Pancreas (tissue), 10 donors: Measurements from ENCODE around the gene HS6ST2. TPM values are rescaled to one million over a fixed set of nuclear protein-coding genes. Genes with fewer than 3 reads are reported as not detected.

Experiments
- ATAC-seq, 4 donors: fragments of 200-7000 bp; cut with Tn5 transposase; one replicate each; pipeline versions ENCODE4 v1.8.0 to v1.9.1; 2020; ENCODE audit warnings: mild to moderate bottlenecking in 4 of 4, moderate library complexity in 4 of 4
- DNase-seq, 6 donors: peaks; one replicate each; pipeline ENCODE4 v3.0.0-alpha.2; 2020
- FAIRE-seq: peaks from 2 replicates; lab custom pipeline; 2012; peaks lifted over from hg19 to GRCh38; lab: Jason Lieb, UNC
- H3K27ac ChIP-seq, 4 donors: fragments of 200-600 bp; sonication (generic); 1 replicate in 3 of 4; 2 replicates in 1 of 4; pipeline versions ENCODE4 v1.5.0 to v1.8.0; 2020
- H3K27me3 ChIP-seq, 4 donors: fragments of 200-600 bp; one replicate each; pipeline ENCODE4 v1.8.0; 2021
- H3K36me3 ChIP-seq, 3 donors: fragments of 200-600 bp; sonication (generic) in 1 of 3; one replicate each; pipeline versions ENCODE4 v1.5.0 to v1.8.0; 2020 to 2021
- H3K4me1 ChIP-seq, 3 donors: fragments of 200-600 bp; one replicate each; pipeline ENCODE4 v1.8.0; 2021
- H3K4me3 ChIP-seq, 4 donors: fragments of 200-600 bp; sonication (generic) in 2 of 4; one replicate each; pipeline versions ENCODE4 v1.5.0 to v1.8.0; 2020 to 2021
- H3K9me3 ChIP-seq, 4 donors: fragments of 200-600 bp; one replicate each; pipeline ENCODE4 v1.8.0; 2021
- WGBS, 2 donors: extraction: QIAGEN DNeasy Blood & Tissue Kit; methylation state at CpG; one replicate each; pipeline ENCODE4 v1.1.7; 2013; 5-methylcytosine and 5-hydroxymethylcytosine counted together
- intact Hi-C, 3 donors: fragments of 100-400 bp; cut with DNase I; formaldehyde crosslinking; loops; one replicate each; pipeline versions ENCODE4 v1.11.1 to v1.14.2; 2022
- polyA plus RNA-seq, 2 donors: library from polyadenylated mRNA; stranded (reverse); fragments of 200-250 nt; gene quantifications; one replicate each; pipeline ENCODE4 v1.2.3, GENCODE V29; 2013
- total RNA-seq, 6 donors: library from RNA; stranded (reverse); fragmentation: NEBNext Ultra II Directional in 4 of 6; extraction: Animal tissue kit (Norgen Biotek cat#: 25700) in 4 of 6; gene quantifications; one replicate each; pipeline versions ENCODE4 v1.2.1 to v1.2.4, GENCODE V29; 2021 to 2023
- TF ChIP-seq, protein P1 (sequence below), 4 donors: fragments of 200-600 bp; sonication (generic) in 3 of 4; IDR thresholded peaks; one replicate each; pipeline versions ENCODE4 v1.5.0 to v1.8.0; 2021; ENCODE audit warnings: antibody characterized with exemption in 4 of 4
- donor health status: healthy with polysubstance abuse.
- donor health status: DM: no; HTN: no; CAD: no; lungs with moderate emphysema.
- donor health status: DM: no; HTN: no; CAD: no.
- donor health status: control.
- donor health status: control.
- donor health status: Bipolar disorder and iron deficiency.
- donor health status: DM: yes; HTN: yes; CAD: no.
- donor health status: DM: no; HTN: no; CAD: no.
- donor health status: DM: no; HTN: no; CAD: no.
- donor health status: DM: yes; HTN: yes; CAD: no.

HS6ST2 gene
- total and polyA plus RNA-seq, 8 donors, result 0.72 to 5.9 (median 3.4) TPM

DNA sequence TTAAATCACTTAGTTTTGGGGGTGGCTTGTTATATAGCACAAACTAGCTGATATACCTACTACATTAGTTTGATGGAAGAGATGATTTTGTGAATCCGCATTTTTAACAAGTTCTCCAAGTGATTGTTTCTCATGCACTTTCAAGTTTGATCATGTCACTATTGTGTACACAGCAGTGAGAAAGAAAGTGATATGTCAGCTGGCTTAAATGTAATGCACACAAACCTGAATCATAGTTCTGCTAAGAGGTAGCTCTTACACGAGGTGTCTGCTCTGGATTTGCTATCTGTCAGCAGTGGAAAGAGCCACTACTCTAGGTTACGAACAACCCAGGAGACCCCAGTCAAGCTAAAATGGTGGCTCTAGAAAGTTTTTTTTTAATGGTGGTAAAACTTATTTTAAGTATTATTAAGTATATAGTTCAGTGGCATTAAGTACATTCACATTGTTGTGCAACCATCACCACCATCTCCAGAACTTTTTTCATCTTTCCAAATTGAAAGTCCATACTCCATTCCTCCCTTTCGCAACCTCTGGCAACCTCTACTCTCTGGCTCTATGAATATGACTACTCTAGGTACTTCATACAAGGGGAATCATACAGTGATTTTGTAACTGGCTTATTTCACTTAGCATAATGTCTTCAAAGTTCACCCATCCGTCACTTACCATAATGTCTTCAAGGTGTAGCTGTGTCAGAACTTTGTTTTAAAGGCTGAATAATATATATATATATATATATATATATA lies 147.3 kb downstream of the HS6ST2 start:
- peaks cover 0 to 4% (median 2%) of the 10 kb centered on the region in 4 donors for H3K27me3 ChIP-seq
- intact Hi-C loops, result no loop called here
- TF ChIP-seq, protein P1, sequence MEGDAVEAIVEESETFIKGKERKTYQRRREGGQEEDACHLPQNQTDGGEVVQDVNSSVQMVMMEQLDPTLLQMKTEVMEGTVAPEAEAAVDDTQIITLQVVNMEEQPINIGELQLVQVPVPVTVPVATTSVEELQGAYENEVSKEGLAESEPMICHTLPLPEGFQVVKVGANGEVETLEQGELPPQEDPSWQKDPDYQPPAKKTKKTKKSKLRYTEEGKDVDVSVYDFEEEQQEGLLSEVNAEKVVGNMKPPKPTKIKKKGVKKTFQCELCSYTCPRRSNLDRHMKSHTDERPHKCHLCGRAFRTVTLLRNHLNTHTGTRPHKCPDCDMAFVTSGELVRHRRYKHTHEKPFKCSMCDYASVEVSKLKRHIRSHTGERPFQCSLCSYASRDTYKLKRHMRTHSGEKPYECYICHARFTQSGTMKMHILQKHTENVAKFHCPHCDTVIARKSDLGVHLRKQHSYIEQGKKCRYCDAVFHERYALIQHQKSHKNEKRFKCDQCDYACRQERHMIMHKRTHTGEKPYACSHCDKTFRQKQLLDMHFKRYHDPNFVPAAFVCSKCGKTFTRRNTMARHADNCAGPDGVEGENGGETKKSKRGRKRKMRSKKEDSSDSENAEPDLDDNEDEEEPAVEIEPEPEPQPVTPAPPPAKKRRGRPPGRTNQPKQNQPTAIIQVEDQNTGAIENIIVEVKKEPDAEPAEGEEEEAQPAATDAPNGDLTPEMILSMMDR (IDR thresholded peaks at IDR 0.05), result no peak
- FAIRE-seq (no peak), DNase-seq (no peak), ATAC-seq (no peak)
- H3K4me3 ChIP-seq, result no peak overlapping the region
- WGBS, 2 donors, result 78 to 82% methylated on average over 5 of the region's 5 CpGs
- no peak overlapping the region for H3K27ac ChIP-seq
- H3K9me3 ChIP-seq, result no peaks in the 10 kb centered on the region
- H3K4me1 ChIP-seq, result no peaks in the 10 kb centered on the region
- H3K36me3 ChIP-seq, result no peaks in the 10 kb centered on the region

DNA sequence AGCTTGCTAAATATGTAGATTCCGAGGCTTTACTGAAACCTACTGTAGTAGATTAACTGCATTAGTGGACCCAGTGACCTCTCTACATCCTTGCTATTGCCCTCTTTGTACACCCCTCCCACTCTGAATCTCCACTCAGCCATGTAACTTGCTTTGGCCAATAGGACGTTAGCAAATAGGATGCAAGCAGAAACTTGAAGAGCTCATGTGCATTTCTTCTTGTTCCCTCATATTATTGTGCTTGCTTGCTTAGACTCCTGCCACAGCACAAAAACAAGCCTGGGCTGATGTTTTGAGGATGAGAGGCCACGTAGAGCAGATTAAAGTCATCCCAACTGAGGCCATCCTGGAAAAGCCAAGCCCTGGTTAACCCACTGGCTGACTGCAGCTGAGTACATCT lies 147.9 kb downstream of the HS6ST2 start:
- DNase-seq (no peak), FAIRE-seq (no peak), ATAC-seq (no peak)
- Histone ChIP-seq H3K4me3 (no peak overlapping the region), H3K36me3 (no peaks in the 10 kb centered on the region), H3K4me1 (no peaks in the 10 kb centered on the region), H3K27ac (no peak overlapping the region), H3K9me3 (no peaks in the 10 kb centered on the region), H3K27me3 (peaks cover 0 to 4% (median 0%) of the 10 kb centered on the region in 4 donors)
- 54 to 72% methylated on average over 3 of the region's 3 CpGs for WGBS, 2 donors
- intact Hi-C loops, result no loop called here
- TF ChIP-seq, protein P1 (IDR thresholded peaks at IDR 0.05), result no peak

DNA sequence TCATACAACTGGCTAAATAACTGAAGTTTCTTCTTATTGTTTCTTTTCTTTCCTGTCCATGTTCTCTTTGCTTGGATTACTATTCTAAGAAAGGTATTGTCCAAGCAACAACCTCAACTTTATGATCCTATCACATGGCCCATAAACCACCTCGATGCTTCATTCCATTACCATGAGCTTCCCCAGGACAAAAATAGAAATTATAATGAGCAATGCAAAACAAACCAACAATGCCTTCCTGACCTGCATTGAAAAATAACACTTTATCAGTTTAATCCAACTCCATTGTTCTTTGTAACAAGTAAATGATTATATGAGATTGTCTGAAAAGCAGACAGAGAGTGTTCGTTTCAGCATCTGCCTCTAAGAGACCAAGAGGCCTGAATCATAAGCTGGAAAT lies 148.8 kb downstream of the HS6ST2 start:
- ATAC-seq (no peak), FAIRE-seq (no peak), DNase-seq (no peak)
- H3K27me3 ChIP-seq, result peaks cover 0 to 2% (median 0%) of the 10 kb centered on the region in 4 donors
- TF ChIP-seq, protein P1 (IDR thresholded peaks at IDR 0.05), result no peak
- WGBS, 2 donors, result 68 to 72% methylated on average over 2 of the region's 2 CpGs
- intact Hi-C loops, result no loop called here
- H3K36me3 ChIP-seq, result no peaks in the 10 kb centered on the region
- H3K27ac ChIP-seq, result no peak overlapping the region
- no peaks in the 10 kb centered on the region for H3K4me1 ChIP-seq
- H3K9me3 ChIP-seq, result no peaks in the 10 kb centered on the region
- no peak overlapping the region for H3K4me3 ChIP-seq

DNA sequence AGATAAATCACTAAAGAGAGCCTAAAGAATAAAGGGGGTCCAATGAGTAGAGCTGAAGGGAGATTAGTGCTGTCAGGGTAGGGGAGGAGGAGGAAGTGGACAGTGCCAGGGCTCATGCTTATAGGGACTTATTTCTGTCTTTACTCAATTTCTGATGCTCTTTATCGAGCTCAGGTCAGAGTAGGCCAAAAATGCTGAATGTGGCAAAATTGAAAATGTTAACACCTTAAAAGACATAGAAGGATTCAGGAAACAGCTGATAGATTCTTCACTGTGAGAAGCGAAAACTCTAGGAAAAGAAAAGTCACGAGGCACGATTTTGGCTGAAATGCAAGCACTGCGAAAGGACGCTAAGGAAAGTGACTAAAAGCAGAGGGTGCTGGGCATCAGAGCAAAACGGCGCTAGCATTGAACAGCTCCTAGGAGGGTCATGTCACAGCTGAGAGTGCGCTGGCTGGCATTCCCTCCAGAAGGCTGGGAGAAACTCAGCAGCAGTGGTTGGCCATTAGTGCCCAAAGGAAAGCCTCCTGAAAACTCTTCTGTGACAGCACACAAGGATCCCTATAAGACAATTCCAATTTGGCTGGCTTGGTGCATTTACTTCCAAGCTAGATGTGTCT lies 150.9 kb downstream of the HS6ST2 start:
- no peaks in the 10 kb centered on the region for H3K27me3 ChIP-seq
- no peaks in the 10 kb centered on the region for H3K4me1 ChIP-seq
- DNase-seq (no peak), FAIRE-seq (no peak), ATAC-seq (no peak)
- intact Hi-C loops, result no loop called here
- no peak overlapping the region for H3K4me3 ChIP-seq
- WGBS, 2 donors, result 77 to 92% methylated on average over 9 of the region's 9 CpGs
- H3K27ac ChIP-seq, result no peak overlapping the region
- H3K9me3 ChIP-seq, result no peaks in the 10 kb centered on the region
- TF ChIP-seq, protein P1 (IDR thresholded peaks at IDR 0.05), result no peak
- no peaks in the 10 kb centered on the region for H3K36me3 ChIP-seq

DNA sequence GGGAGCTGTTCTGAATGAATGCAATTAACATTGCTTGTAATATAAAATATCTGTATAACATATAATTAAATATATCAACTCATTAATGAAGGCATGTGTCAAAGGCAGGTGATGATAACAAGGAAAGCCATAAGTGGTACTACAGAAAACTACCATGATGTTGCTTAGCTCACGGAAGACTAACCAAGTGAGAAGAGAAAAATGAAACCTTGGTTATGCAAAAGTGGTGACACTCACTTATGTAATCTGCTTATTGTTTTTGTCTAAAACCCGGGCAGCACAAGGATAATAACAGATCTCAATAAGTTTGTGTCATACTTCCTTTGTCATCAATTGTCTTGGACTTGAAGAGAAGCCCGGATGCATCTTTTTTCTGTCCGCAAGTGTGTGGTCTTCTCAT lies 156.4 kb downstream of the HS6ST2 start:
- intact Hi-C loops, result no loop called here
- no peak overlapping the region for H3K27ac ChIP-seq
- H3K9me3 ChIP-seq, result no peaks in the 10 kb centered on the region
- no peak overlapping the region for H3K4me3 ChIP-seq
- ATAC-seq, result no peak
- FAIRE-seq, result no peak
- H3K36me3 ChIP-seq, result no peaks in the 10 kb centered on the region
- no peaks in the 10 kb centered on the region for H3K27me3 ChIP-seq
- 71 to 87% methylated on average over 4 of the region's 4 CpGs for WGBS, 2 donors
- TF ChIP-seq, protein P1 (IDR thresholded peaks at IDR 0.05), result no peak
- no peak for DNase-seq
- no peaks in the 10 kb centered on the region for H3K4me1 ChIP-seq
